Liver (tissue), 9 donors: ENCODE measurements around the gene BRD3. TPM values are rescaled to one million over a fixed set of nuclear protein-coding genes. Genes with fewer than 3 reads are reported as not detected.
A peak's percentile ranks its signal among the peaks of the same experiment; 100 is the strongest.
"Not testable (repeated sequence)": the region's sequence is repeated elsewhere in the genome, so short reads cannot be mapped to it uniquely, and the experiment has no call there.

Source experiments
- DNase-seq: peaks from one replicate; pipeline ENCODE4 v3.0.0-alpha.2; 2017; ENCODE audit warnings: low spot score
- H3K27ac ChIP-seq, 2 donors: one replicate each; pipeline ENCODE4 v1.7.0; 2013; ENCODE audit warnings: inconsistent platforms in 2 of 2, low read length in 2 of 2, control low read depth in 1 of 2, low read depth in 1 of 2, mild to moderate bottlenecking in 1 of 2
- H3K27me3 ChIP-seq, 4 donors: one replicate each; pipeline versions ENCODE4 v1.6.1 to v1.7.0; 2013; ENCODE audit warnings: low read length in 3 of 4, inconsistent platforms in 1 of 4, mild to moderate bottlenecking in 1 of 4, moderate library complexity in 1 of 4; ENCODE audit not compliant: control insufficient read depth in 4 of 4, insufficient read depth in 4 of 4
- H3K36me3 ChIP-seq, 4 donors: one replicate each; pipeline versions ENCODE4 v1.6.1 to v1.7.0; 2013; ENCODE audit warnings: low read length in 3 of 4, mild to moderate bottlenecking in 3 of 4, low read depth in 1 of 4, moderate library complexity in 1 of 4; ENCODE audit not compliant: control insufficient read depth in 4 of 4, insufficient read depth in 3 of 4
- H3K4me1 ChIP-seq, 4 donors: one replicate each; pipeline versions ENCODE4 v1.6.1 to v1.7.0; 2013; ENCODE audit warnings: low read length in 3 of 4, mild to moderate bottlenecking in 3 of 4, moderate library complexity in 1 of 4; ENCODE audit not compliant: control insufficient read depth in 4 of 4, insufficient read depth in 4 of 4
- H3K4me3 ChIP-seq, 3 donors: one replicate each; pipeline versions ENCODE4 v1.6.1 to v1.7.0; 2013; ENCODE audit warnings: low read length in 3 of 3, control low read depth in 1 of 3, low read depth in 1 of 3, mild to moderate bottlenecking in 1 of 3
- H3K9ac ChIP-seq, 2 donors: one replicate each; pipeline ENCODE4 v1.7.0; 2013; ENCODE audit warnings: low read length in 2 of 2, mild to moderate bottlenecking in 2 of 2, moderate library complexity in 2 of 2, control low read depth in 1 of 2, low read depth in 1 of 2
- H3K9me3 ChIP-seq, 4 donors: one replicate each; pipeline versions ENCODE4 v1.6.1 to v1.7.0; 2013; ENCODE audit warnings: low read length in 3 of 4; ENCODE audit not compliant: control insufficient read depth in 4 of 4
- GABPA ChIP-seq, 2 donors: IDR thresholded peaks in 1 of 2; conservative IDR thresholded peaks in 1 of 2; 2 replicates each; pipeline ENCODE4 v1.6.1; 2016; ENCODE audit warnings: antibody characterized with exemption in 2 of 2, mild to moderate bottlenecking in 1 of 2, moderate library complexity in 1 of 2
- HNF4A ChIP-seq, 2 donors: conservative IDR thresholded peaks; 2 replicates each; pipeline ENCODE4 v1.6.1; 2016; ENCODE audit warnings: antibody characterized with exemption in 2 of 2, mild to moderate bottlenecking in 2 of 2
- HNF4G ChIP-seq: IDR thresholded peaks from 2 replicates; pipeline ENCODE4 v1.6.1; 2016; ENCODE audit warnings: antibody characterized with exemption
- JUND ChIP-seq, 2 donors: IDR thresholded peaks; 2 replicates each; pipeline ENCODE4 v1.6.1; 2016; ENCODE audit warnings: antibody characterized with exemption in 2 of 2
- RAD21 ChIP-seq, 2 donors: IDR thresholded peaks; 2 replicates each; pipeline ENCODE4 v1.6.1; 2016; ENCODE audit warnings: antibody characterized with exemption in 2 of 2, mild to moderate bottlenecking in 2 of 2
- RXRA ChIP-seq, 2 donors: IDR thresholded peaks; 2 replicates each; pipeline ENCODE4 v1.6.1; 2017 to 2018; ENCODE audit warnings: antibody characterized with exemption in 2 of 2, mild to moderate bottlenecking in 1 of 2
- SP1 ChIP-seq: IDR thresholded peaks from 2 replicates; pipeline ENCODE4 v1.6.1; 2018; ENCODE audit warnings: antibody characterized with exemption, mild to moderate bottlenecking
- YY1 ChIP-seq: IDR thresholded peaks from 2 replicates; pipeline ENCODE4 v1.6.1; 2016; ENCODE audit warnings: antibody characterized with exemption, mild to moderate bottlenecking
- WGBS: extraction: QIAGEN DNeasy Blood & Tissue Kit; methylation state at CpG from one replicate; pipeline ENCODE4 v1.1.7; 2013; 5-methylcytosine and 5-hydroxymethylcytosine counted together
- polyA plus RNA-seq, 2 donors: library from polyadenylated mRNA; stranded (reverse) in 1 of 2; unstranded in 1 of 2; fragments of 200-250 nt in 1 of 2; fragments of >200 nt in 1 of 2; fragmentation: Nextera tagmentation in 1 of 2; extraction: Ambion mirVana in 1 of 2; gene quantifications; one replicate each; pipeline versions ENCODE4 v1.2.1 to v1.2.3, GENCODE V29; 2013 to 2015
- total RNA-seq, 2 donors: library from RNA; depleted of rRNA; stranded (reverse); fragments of >200 nt; gene quantifications; one replicate each; pipeline ENCODE4 v1.2.3, GENCODE V29; 2014
- TF ChIP-seq, protein P1 (sequence below): IDR thresholded peaks from 2 replicates; pipeline ENCODE4 v1.6.1; 2016; ENCODE audit warnings: antibody characterized with exemption, mild to moderate bottlenecking
- TF ChIP-seq, protein P2 (sequence below): IDR thresholded peaks from 2 replicates; pipeline ENCODE4 v1.6.1; 2016; ENCODE audit warnings: antibody characterized with exemption
- TF ChIP-seq, protein P3 (sequence below): IDR thresholded peaks from 2 replicates; pipeline ENCODE4 v1.6.1; 2016; ENCODE audit warnings: antibody characterized with exemption
- TF ChIP-seq, protein P4 (sequence below): IDR thresholded peaks from 2 replicates; pipeline ENCODE4 v1.6.1; 2016; ENCODE audit warnings: antibody characterized with exemption
- donor health status: healthy.
- donor health status: healthy.
- donor health status: healthy.
- donor health status: healthy.
- donor health status: healthy.

The BRD3 gene
- total and polyA plus RNA-seq, 4 donors, result 7.2 to 17.7 (median 12.7) TPM

- DNase-seq, result peak; percentile 71
- WGBS, result 20% methylated on average over 31 of the region's 31 CpGs
- peak in 1 of 2 donors; percentile 43 for TF ChIP-seq RAD21 (IDR thresholded peaks at IDR 0.05)
- no peak for TF ChIP-seq SP1
- peak; percentile 12 to 23 for TF ChIP-seq RXRA (IDR thresholded peaks at IDR 0.05)
- TF ChIP-seq GABPA (IDR thresholded peaks at IDR 0.05 in 1 of 2, conservative IDR thresholded peaks at IDR 0.05 in 1 of 2), result no peak
- TF ChIP-seq HNF4G, result no peak
- TF ChIP-seq, protein P1, sequence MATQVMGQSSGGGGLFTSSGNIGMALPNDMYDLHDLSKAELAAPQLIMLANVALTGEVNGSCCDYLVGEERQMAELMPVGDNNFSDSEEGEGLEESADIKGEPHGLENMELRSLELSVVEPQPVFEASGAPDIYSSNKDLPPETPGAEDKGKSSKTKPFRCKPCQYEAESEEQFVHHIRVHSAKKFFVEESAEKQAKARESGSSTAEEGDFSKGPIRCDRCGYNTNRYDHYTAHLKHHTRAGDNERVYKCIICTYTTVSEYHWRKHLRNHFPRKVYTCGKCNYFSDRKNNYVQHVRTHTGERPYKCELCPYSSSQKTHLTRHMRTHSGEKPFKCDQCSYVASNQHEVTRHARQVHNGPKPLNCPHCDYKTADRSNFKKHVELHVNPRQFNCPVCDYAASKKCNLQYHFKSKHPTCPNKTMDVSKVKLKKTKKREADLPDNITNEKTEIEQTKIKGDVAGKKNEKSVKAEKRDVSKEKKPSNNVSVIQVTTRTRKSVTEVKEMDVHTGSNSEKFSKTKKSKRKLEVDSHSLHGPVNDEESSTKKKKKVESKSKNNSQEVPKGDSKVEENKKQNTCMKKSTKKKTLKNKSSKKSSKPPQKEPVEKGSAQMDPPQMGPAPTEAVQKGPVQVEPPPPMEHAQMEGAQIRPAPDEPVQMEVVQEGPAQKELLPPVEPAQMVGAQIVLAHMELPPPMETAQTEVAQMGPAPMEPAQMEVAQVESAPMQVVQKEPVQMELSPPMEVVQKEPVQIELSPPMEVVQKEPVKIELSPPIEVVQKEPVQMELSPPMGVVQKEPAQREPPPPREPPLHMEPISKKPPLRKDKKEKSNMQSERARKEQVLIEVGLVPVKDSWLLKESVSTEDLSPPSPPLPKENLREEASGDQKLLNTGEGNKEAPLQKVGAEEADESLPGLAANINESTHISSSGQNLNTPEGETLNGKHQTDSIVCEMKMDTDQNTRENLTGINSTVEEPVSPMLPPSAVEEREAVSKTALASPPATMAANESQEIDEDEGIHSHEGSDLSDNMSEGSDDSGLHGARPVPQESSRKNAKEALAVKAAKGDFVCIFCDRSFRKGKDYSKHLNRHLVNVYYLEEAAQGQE, result peak; percentile 12
- peak in 1 of 2 donors; percentile 22 for TF ChIP-seq HNF4A (conservative IDR thresholded peaks at IDR 0.05)
- TF ChIP-seq, protein P2, sequence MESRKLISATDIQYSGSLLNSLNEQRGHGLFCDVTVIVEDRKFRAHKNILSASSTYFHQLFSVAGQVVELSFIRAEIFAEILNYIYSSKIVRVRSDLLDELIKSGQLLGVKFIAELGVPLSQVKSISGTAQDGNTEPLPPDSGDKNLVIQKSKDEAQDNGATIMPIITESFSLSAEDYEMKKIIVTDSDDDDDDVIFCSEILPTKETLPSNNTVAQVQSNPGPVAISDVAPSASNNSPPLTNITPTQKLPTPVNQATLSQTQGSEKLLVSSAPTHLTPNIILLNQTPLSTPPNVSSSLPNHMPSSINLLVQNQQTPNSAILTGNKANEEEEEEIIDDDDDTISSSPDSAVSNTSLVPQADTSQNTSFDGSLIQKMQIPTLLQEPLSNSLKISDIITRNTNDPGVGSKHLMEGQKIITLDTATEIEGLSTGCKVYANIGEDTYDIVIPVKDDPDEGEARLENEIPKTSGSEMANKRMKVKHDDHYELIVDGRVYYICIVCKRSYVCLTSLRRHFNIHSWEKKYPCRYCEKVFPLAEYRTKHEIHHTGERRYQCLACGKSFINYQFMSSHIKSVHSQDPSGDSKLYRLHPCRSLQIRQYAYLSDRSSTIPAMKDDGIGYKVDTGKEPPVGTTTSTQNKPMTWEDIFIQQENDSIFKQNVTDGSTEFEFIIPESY, result no peak
- TF ChIP-seq, protein P3, sequence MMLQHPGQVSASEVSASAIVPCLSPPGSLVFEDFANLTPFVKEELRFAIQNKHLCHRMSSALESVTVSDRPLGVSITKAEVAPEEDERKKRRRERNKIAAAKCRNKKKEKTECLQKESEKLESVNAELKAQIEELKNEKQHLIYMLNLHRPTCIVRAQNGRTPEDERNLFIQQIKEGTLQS, result peak; percentile 39
- TF ChIP-seq, protein P4, sequence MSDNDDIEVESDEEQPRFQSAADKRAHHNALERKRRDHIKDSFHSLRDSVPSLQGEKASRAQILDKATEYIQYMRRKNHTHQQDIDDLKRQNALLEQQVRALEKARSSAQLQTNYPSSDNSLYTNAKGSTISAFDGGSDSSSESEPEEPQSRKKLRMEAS, result no peak
- peak; percentile 62 to 85 for TF ChIP-seq JUND (IDR thresholded peaks at IDR 0.05)
- TF ChIP-seq YY1, result peak; percentile 64
- H3K27ac ChIP-seq, result peak overlapping the region; percentile 96 to 99
- H3K9me3 ChIP-seq, result no peaks in the 10 kb centered on the region
- H3K4me3 ChIP-seq, result peak overlapping the region; percentile 58 to 90 (median 71)
- H3K9ac ChIP-seq, result peak overlapping the region; percentile 60 to 79
- peaks cover 14 to 37% (median 24%) of the 10 kb centered on the region in 4 donors for H3K4me1 ChIP-seq
- H3K27me3 ChIP-seq, result no peaks in the 10 kb centered on the region
- H3K36me3 ChIP-seq, result peaks cover 0 to 3% (median under 1%) of the 10 kb centered on the region in 4 donors
These were observed 77.2 kb downstream of the BRD3 start for GRCh38 chr9:133990366-133991213.

DNA sequence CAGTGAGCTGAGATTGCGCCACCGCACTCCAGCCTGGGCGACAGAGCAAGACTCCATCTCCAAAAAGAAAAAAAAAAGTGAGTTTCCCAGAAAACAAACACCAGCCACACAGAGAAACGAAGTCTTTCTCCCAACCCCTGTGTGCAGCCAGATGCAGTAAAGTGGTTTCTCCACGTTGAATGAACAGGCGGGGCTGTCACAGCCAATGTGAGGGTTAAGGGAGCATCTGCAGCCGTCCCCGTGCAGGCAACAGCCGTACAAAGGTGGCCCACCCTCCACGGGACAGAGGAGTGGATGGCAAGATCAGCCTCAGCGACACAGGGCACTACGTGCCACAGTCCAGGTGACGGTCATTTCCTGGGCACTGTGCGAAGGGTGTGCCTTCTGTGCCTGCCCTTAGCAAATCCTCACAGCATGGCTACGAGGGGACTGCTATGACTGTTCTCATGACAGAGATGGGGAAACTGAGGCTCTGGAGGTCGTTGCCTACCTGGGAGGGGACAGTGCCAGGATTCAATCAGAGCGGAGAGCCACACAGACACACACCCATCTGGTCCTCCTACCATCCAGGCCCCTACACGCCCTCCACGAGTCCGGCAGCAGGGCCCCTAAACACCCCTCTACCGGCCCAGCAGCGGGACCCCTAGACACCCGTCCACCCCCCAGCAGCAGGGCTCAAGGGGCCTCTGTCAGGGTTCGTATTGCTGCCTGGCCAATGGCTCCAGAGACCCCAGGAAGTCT lies 78.0 kb downstream of the BRD3 start:
- TF ChIP-seq, protein P3, result no peak
- TF ChIP-seq RXRA (IDR thresholded peaks at IDR 0.05) (peak; percentile 20 to 57), HNF4A (conservative IDR thresholded peaks at IDR 0.05) (peak; percentile 36 to 77)
- Histone ChIP-seq H3K9ac (no peak overlapping the region), H3K4me3 (peak overlapping the region in 2 of 3 donors; percentile 58 to 90)

GRCh38 chr9:133988771-133989170 lies 79.1 kb downstream of the BRD3 start:
- peaks cover 13 to 29% (median 18%) of the 10 kb centered on the region in 4 donors for H3K4me1 ChIP-seq
- H3K36me3 ChIP-seq, DNase-seq, H3K27me3 ChIP-seq, H3K27ac ChIP-seq, H3K9me3 ChIP-seq, H3K9ac ChIP-seq, H3K4me3 ChIP-seq: not testable (repeated sequence)
- WGBS, result 91% methylated on average over 14 of the region's 14 CpGs

More for the DNA sequence above, 78.0 kb downstream of the BRD3 start:
- Histone ChIP-seq H3K27me3 (no peaks in the 10 kb centered on the region), H3K36me3 (peaks cover 0 to 3% (median under 1%) of the 10 kb centered on the region in 4 donors), H3K27ac (peak overlapping the region; percentile 96 to 99), H3K9me3 (no peaks in the 10 kb centered on the region), H3K4me1 (peaks cover 14 to 37% (median 24%) of the 10 kb centered on the region in 4 donors)
- 51% methylated on average over 24 of the region's 24 CpGs for WGBS
- DNase-seq, result no peak
